ENCODE data around the gene FAM131C.

The FAM131C gene

DNA sequence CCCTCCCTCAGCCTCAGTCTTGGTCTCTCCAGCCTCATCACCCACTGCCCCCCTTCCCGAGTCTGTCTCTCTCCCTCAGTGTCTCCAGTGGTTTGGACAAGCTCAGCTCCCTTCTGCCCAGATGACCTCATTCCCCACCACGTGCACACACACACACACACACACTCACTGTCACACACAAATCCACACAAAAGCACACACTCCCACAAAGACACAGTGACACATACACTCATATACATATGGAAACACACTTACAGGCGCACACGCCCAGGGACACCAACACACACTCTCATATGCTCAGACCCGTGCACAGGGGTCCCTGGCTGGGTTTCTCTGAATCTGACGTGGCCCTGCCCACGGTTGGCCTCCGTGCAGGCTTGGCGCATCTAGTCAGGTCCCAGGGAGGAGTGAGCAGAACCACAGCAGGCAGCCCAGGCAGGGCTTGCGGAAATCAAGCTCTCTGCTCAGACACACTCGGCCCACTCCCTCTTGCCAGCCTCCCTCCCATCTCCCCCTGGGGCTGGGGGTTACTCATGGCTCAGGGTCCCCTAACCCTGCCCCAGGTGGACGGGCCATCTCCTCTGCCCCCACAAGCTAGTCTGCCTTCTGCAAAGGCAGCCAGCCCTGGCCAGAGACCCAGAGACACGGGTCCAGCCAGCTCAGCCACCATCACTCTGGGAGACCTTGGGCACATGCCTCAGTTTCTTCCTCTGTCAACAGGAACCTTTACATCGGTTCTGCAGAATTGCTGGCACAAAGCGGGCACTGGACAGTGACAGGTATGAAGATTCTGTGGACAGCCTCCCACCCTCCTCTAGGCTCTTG, 38.5 kb upstream of the FAM131C start (continued):
- TF ChIP-seq, protein P1, sequence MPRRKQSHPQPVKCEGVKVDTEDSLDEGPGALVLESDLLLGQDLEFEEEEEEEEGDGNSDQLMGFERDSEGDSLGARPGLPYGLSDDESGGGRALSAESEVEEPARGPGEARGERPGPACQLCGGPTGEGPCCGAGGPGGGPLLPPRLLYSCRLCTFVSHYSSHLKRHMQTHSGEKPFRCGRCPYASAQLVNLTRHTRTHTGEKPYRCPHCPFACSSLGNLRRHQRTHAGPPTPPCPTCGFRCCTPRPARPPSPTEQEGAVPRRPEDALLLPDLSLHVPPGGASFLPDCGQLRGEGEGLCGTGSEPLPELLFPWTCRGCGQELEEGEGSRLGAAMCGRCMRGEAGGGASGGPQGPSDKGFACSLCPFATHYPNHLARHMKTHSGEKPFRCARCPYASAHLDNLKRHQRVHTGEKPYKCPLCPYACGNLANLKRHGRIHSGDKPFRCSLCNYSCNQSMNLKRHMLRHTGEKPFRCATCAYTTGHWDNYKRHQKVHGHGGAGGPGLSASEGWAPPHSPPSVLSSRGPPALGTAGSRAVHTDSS (tag by site-specific recombination; IDR thresholded peaks at IDR 0.05): no peak
- TF ChIP-seq ZNF155 (tag by site-specific recombination; IDR thresholded peaks at IDR 0.05) (no peak), SCRT2 (tag by site-specific recombination; IDR thresholded peaks at IDR 0.05) (no peak), ZNF354C (tag by site-specific recombination; IDR thresholded peaks at IDR 0.05; ENCODE audit: borderline replicate concordance, low read depth) (no peak), ZEB2 (tag by site-specific recombination; IDR thresholded peaks at IDR 0.05) (peak; percentile 83), ZNF239 (tag by site-specific recombination; IDR thresholded peaks at IDR 0.05) (no peak), ZNF211 (tag by site-specific recombination; IDR thresholded peaks at IDR 0.05; ENCODE audit: low read depth) (no peak), ZSCAN30 (tag by site-specific recombination; IDR thresholded peaks at IDR 0.05) (no peak), ZNF791 (tag by site-specific recombination; IDR thresholded peaks at IDR 0.05) (no peak), ZNF621 (tag by site-specific recombination; IDR thresholded peaks at IDR 0.05) (peak; percentile 60; the same call in 1 of the 2 replicates), ZXDB (tag by site-specific recombination; IDR thresholded peaks at IDR 0.05) (no peak), ZNF121 (tag by site-specific recombination; IDR thresholded peaks at IDR 0.05) (no peak), ZIC2 (tag by site-specific recombination; IDR thresholded peaks at IDR 0.05) (peak; percentile 74), ZNF660 (tag by site-specific recombination; IDR thresholded peaks at IDR 0.05) (no peak), ZNF548 (tag by site-specific recombination; IDR thresholded peaks at IDR 0.05) (peak; percentile 54; the same call in 1 of the 2 replicates), ZNF184 (tag by site-specific recombination; IDR thresholded peaks at IDR 0.05) (no peak), ZNF37A (tag by site-specific recombination; IDR thresholded peaks at IDR 0.05) (no peak), ZNF843 (tag by site-specific recombination; IDR thresholded peaks at IDR 0.05) (no peak), ZNF701 (tag by site-specific recombination; IDR thresholded peaks at IDR 0.05) (no peak), KLF1 (tag by site-specific recombination; IDR thresholded peaks at IDR 0.05) (no peak), MZF1 (tag by site-specific recombination; IDR thresholded peaks at IDR 0.05; ENCODE audit: borderline replicate concordance) (no peak)
- TF ChIP-seq, protein P2, sequence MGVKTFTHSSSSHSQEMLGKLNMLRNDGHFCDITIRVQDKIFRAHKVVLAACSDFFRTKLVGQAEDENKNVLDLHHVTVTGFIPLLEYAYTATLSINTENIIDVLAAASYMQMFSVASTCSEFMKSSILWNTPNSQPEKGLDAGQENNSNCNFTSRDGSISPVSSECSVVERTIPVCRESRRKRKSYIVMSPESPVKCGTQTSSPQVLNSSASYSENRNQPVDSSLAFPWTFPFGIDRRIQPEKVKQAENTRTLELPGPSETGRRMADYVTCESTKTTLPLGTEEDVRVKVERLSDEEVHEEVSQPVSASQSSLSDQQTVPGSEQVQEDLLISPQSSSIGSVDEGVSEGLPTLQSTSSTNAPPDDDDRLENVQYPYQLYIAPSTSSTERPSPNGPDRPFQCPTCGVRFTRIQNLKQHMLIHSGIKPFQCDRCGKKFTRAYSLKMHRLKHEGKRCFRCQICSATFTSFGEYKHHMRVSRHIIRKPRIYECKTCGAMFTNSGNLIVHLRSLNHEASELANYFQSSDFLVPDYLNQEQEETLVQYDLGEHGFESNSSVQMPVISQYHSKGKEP (tag by site-specific recombination; IDR thresholded peaks at IDR 0.05): no peak
- TF ChIP-seq, protein P3, sequence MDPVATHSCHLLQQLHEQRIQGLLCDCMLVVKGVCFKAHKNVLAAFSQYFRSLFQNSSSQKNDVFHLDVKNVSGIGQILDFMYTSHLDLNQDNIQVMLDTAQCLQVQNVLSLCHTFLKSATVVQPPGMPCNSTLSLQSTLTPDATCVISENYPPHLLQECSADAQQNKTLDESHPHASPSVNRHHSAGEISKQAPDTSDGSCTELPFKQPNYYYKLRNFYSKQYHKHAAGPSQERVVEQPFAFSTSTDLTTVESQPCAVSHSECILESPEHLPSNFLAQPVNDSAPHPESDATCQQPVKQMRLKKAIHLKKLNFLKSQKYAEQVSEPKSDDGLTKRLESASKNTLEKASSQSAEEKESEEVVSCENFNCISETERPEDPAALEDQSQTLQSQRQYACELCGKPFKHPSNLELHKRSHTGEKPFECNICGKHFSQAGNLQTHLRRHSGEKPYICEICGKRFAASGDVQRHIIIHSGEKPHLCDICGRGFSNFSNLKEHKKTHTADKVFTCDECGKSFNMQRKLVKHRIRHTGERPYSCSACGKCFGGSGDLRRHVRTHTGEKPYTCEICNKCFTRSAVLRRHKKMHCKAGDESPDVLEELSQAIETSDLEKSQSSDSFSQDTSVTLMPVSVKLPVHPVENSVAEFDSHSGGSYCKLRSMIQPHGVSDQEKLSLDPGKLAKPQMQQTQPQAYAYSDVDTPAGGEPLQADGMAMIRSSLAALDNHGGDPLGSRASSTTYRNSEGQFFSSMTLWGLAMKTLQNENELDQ (tag by site-specific recombination; IDR thresholded peaks at IDR 0.05; ENCODE audit: low read depth): no peak
- TF ChIP-seq, protein P4, sequence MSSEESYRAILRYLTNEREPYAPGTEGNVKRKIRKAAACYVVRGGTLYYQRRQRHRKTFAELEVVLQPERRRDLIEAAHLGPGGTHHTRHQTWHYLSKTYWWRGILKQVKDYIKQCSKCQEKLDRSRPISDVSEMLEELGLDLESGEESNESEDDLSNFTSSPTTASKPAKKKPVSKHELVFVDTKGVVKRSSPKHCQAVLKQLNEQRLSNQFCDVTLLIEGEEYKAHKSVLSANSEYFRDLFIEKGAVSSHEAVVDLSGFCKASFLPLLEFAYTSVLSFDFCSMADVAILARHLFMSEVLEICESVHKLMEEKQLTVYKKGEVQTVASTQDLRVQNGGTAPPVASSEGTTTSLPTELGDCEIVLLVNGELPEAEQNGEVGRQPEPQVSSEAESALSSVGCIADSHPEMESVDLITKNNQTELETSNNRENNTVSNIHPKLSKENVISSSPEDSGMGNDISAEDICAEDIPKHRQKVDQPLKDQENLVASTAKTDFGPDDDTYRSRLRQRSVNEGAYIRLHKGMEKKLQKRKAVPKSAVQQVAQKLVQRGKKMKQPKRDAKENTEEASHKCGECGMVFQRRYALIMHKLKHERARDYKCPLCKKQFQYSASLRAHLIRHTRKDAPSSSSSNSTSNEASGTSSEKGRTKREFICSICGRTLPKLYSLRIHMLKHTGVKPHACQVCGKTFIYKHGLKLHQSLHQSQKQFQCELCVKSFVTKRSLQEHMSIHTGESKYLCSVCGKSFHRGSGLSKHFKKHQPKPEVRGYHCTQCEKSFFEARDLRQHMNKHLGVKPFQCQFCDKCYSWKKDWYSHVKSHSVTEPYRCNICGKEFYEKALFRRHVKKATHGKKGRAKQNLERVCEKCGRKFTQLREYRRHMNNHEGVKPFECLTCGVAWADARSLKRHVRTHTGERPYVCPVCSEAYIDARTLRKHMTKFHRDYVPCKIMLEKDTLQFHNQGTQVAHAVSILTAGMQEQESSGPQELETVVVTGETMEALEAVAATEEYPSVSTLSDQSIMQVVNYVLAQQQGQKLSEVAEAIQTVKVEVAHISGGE (tag by site-specific recombination; conservative IDR thresholded peaks at IDR 0.05; ENCODE audit: low read depth): no peak
- TF ChIP-seq, protein P5, sequence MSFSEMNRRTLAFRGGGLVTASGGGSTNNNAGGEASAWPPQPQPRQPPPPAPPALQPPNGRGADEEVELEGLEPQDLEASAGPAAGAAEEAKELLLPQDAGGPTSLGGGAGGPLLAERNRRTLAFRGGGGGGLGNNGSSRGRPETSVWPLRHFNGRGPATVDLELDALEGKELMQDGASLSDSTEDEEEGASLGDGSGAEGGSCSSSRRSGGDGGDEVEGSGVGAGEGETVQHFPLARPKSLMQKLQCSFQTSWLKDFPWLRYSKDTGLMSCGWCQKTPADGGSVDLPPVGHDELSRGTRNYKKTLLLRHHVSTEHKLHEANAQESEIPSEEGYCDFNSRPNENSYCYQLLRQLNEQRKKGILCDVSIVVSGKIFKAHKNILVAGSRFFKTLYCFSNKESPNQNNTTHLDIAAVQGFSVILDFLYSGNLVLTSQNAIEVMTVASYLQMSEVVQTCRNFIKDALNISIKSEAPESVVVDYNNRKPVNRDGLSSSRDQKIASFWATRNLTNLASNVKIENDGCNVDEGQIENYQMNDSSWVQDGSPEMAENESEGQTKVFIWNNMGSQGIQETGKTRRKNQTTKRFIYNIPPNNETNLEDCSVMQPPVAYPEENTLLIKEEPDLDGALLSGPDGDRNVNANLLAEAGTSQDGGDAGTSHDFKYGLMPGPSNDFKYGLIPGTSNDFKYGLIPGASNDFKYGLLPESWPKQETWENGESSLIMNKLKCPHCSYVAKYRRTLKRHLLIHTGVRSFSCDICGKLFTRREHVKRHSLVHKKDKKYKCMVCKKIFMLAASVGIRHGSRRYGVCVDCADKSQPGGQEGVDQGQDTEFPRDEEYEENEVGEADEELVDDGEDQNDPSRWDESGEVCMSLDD (tag by site-specific recombination; IDR thresholded peaks at IDR 0.05): peak; percentile 77
- TF ChIP-seq, protein P6, sequence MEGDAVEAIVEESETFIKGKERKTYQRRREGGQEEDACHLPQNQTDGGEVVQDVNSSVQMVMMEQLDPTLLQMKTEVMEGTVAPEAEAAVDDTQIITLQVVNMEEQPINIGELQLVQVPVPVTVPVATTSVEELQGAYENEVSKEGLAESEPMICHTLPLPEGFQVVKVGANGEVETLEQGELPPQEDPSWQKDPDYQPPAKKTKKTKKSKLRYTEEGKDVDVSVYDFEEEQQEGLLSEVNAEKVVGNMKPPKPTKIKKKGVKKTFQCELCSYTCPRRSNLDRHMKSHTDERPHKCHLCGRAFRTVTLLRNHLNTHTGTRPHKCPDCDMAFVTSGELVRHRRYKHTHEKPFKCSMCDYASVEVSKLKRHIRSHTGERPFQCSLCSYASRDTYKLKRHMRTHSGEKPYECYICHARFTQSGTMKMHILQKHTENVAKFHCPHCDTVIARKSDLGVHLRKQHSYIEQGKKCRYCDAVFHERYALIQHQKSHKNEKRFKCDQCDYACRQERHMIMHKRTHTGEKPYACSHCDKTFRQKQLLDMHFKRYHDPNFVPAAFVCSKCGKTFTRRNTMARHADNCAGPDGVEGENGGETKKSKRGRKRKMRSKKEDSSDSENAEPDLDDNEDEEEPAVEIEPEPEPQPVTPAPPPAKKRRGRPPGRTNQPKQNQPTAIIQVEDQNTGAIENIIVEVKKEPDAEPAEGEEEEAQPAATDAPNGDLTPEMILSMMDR (tag by site-specific recombination; IDR thresholded peaks at IDR 0.05): no peak
